Activated CD4-positive, alpha-beta T cell treated with anti-CD3 and anti-CD28 coated beads, Interleukin-2, amount 50 U/mL, for 16 hours (primary cell): ENCODE data around the gene VPS11.

Experiments used
- DNase-seq: peaks from one replicate; pipeline ENCODE4 v3.0.0-alpha.2; 2020

Gene VPS11

GRCh38 chr11:119106564-119107537, 39.2 kb downstream of the VPS11 start, which contains the start of gene C2CD2L:
TSS of gene C2CD2L (plus strand) at chr11:119107344. CDS start at chr11:119107742, 398 bp downstream.
- DNase-seq: peak; percentile 94

DNA sequence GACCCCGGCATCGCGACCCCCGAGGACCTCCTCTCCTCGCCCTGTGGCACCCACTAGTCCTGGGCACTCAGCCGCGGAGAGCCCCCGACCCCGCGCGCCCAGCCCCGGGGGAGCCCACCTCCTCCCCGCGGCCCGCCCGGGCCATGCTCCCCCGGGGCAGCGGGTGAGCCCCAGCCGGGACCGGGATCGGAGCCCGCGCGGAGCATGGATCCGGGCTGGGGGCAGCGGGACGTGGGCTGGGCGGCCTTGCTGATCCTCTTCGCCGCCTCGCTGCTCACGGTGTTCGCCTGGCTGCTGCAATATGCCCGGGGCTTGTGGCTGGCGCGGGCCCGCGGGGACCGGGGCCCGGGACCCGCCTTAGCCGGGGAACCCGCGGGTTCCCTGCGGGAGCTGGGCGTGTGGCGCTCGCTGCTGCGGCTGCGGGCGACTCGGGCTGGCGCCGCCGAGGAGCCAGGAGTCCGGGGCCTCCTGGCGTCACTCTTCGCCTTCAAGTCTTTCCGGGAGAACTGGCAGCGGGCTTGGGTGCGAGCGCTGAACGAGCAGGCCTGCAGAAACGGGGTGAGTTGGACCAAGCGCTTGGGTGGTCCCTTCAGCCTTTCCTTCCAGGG, 40.0 kb downstream of the VPS11 start:
- DNase-seq: no peak

- DNase-seq: peak; percentile 51
Observed at GRCh38 chr11:119108146-119108856, 40.7 kb downstream of the VPS11 start.

- DNase-seq: no peak
Observed at GRCh38 chr11:119108857-119109221, 41.2 kb downstream of the VPS11 start.

- DNase-seq: no peak
Observed at GRCh38 chr11:119109843-119110242, 42.2 kb downstream of the VPS11 start.

- no peak for DNase-seq
Observed at GRCh38 chr11:119110439-119110838, 42.8 kb downstream of the VPS11 start.

DNA sequence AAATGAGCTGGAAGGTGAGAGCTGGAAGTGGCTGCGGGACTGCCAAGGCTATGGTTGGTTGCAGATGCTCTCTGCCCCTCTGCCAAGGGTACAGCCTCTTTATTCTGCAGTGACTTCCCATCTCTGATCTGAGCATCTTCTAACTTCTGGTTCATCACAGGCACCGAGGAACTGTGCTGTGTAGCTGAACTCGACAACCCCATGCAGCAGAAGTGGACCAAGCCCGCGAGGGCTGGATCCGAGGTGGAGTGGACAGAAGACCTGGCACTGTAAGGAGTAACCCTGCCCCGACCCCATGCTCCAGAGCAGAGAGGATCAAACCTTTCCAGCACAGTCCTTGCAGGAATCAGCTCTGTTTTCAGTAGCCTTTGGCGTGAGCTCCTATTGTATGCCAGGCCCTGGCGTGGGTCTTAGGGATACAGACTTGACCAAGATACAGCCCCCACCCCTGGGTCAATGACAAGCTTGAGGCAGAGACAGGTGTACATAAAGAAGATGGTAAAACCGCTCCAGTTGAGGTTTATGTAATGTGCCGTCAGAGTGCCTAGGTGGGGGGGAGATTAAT, 43.8 kb downstream of the VPS11 start:
- no peak for DNase-seq

DNA sequence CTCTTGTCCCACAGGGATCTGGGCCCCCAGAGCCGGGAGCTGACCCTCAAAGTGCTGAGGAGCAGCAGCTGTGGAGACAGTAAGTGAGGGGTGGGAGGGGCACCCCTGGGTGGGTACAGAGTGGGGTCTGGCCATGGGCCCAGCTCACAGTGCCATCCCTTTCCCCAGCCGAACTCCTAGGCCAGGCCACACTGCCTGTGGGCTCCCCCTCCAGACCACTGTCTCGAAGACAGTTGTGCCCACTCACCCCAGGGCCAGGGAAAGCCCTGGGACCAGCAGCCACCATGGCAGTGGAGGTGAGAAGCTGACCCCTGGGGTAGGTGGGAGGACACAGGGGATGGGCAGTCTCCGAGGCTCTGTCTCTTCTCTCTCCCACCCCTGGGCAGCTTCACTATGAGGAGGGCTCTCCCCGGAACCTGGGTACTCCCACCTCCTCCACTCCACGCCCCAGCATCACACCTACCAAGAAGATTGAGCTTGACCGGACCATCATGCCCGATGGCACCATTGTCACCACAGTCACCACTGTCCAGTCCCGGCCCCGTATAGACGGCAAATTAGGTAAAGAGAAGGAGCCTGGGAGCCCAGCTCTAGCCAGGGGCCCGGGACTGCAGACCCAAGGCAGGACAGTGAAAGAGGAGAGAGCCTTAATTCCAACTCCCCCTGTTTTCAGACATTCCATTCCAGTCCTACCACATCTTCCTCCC, 44.8 kb downstream of the VPS11 start:
- DNase-seq: no peak

DNA sequence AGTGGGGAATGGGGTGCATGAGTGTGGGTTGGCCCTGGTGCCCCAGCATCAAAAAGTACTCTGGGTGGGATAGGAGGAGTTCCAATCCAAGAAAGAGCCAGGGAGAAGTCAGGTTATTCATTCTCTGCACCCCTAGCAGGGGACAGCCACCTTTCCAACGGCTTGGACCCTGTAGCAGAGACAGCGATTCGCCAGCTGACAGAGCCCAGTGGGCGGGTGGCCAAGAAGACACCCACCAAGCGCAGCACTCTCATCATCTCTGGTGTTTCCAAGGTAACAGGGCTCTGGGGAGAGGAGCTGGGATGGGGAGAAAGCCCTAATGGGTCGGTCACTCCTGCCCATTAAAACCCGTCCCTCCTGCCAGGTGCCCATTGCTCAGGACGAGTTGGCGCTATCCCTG, 46.1 kb downstream of the VPS11 start:
- no peak for DNase-seq

GRCh38 chr11:119114351-119114750, 46.7 kb downstream of the VPS11 start:
- DNase-seq: no peak

- no peak for DNase-seq
Observed at GRCh38 chr11:119115484-119116234, 48.0 kb downstream of the VPS11 start.

GRCh38 chr11:119116235-119116594, 48.6 kb downstream of the VPS11 start:
- DNase-seq: no peak

GRCh38 chr11:119116601-119117000, 49.0 kb downstream of the VPS11 start:
- DNase-seq: no peak

DNA sequence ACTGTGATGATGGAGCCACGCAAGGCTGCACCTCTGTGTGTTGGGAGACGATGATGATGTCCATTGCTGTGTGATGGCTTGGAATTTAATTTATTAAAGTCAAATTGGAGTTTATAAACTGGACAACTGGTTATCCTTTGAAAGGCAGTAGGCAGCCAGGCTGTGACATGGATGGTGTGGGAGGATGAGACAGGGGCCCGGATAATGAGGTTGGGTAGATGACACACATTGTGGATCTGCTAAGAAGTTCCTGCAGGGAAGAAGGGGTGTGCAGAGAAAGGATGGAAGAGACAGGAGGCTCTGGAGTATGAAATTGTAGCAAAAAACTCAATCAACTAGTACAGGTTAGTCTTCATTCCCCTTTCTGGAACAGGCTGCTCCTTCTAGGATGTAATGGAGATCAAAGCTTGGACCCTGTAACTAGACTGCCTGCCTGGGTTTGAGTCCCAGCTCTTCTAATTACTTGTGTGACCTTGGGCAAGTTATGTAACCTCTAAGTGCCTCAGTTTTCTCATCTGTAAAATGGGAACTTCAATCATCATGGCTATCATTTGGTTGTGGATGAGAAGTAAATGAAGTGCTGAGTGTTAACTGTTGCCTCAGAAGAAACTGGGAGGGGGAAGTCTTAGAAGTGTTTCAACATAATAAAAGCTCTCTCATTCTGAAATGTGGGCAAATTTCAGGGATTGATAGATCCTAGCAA, 49.5 kb downstream of the VPS11 start:
- no peak for DNase-seq

- DNase-seq: no peak
Observed at GRCh38 chr11:119118227-119118626, 50.6 kb downstream of the VPS11 start.

- no peak for DNase-seq
Observed at GRCh38 chr11:119118946-119119345, 51.3 kb downstream of the VPS11 start.

- DNase-seq: no peak
Observed at GRCh38 chr11:119120639-119121007, 53.0 kb downstream of the VPS11 start.

GRCh38 chr11:119121008-119121810, 53.6 kb downstream of the VPS11 start, which contains the start of gene HINFP:
TSS of gene HINFP (plus strand) at chr11:119121580. CDS start at chr11:119126945, 5,365 bp downstream.
- DNase-seq: peak; percentile 100

DNA sequence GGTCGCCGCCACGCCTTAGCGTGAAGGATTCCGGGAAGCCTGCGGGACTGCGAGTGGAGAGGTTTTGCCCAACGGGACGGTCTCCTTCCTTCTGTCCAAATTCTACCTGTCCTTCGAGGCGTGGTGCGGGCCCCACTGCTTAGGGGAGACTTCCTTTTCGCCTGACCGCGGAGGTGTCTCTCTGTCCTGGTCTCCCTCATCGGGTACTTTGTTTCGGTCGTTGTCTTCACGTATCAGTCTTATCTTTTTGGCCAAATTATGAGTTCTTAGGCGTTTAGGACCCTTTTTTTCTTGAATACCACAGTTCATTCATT, 54.1 kb downstream of the VPS11 start:
- no peak for DNase-seq

DNA sequence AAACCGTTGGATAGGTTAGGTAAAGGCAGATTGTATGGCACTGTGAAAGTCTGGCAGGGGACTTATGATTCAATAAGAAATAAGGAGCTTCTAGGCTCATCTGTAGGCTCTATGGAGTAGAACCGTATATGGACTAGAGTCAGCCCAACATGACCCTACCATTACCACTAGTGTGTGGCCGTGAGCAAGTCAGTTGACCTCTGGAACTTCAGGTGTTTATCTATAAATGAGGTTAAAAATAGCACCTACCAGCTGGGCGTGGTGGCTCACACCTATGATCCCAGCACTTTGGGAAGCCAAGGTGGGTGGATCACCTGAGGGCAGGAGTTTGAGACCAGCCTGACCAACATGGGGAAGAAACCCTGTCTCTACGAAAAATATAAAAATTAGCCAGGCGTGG, 58.2 kb downstream of the VPS11 start:
- no peak for DNase-seq
